H1 (cell line): Measurements from ENCODE around the gene NR1D2. TPM values are rescaled to one million over a fixed set of nuclear protein-coding genes. Genes with fewer than 3 reads are reported as not detected.
"Not testable (repeated sequence)": the region's sequence is repeated elsewhere in the genome, so short reads cannot be mapped to it uniquely, and the experiment has no call there.

ENCODE experiments used
- CTCF ChIA-PET: fragments of 300-600 bp; sonication (Branson Sonifier 250); formaldehyde crosslinking; loops from one replicate; lab custom pipeline; 2021; ENCODE audit not compliant: partially characterized antibody; lab: Charles Lee
- POLR2A ChIA-PET: fragments of 300-600 bp; sonication (Branson Sonifier 250); formaldehyde crosslinking; loops from one replicate; lab custom pipeline; 2021; ENCODE audit warnings: inconsistent platforms; ENCODE audit not compliant: partially characterized antibody; lab: Charles Lee
- DNase-seq, 2 experiments: peaks; one replicate each; pipeline versions ENCODE4 v3.0.0 to v3.0.0-alpha.2; 2010 to 2022; ENCODE audit warnings: low spot score in 2 of 2, low read depth in 1 of 2, mixed read lengths in 1 of 2
- FAIRE-seq: peaks from 2 replicates; lab custom pipeline; 2011; peaks lifted over from hg19 to GRCh38; lab: Jason Lieb, UNC
- H2AFZ ChIP-seq: 2 replicates; pipeline ENCODE4 v1.8.1; 2012; ENCODE audit warnings: low read length, inconsistent platforms
- H2AK5ac ChIP-seq: 2 replicates; pipeline ENCODE4 v1.6.1; 2013; ENCODE audit warnings: low read depth, low read length
- H2BK120ac ChIP-seq: replicated peaks from 2 replicates; pipeline ENCODE3; 2013; ENCODE audit warnings: low read depth, low read length, inconsistent platforms
- H2BK12ac ChIP-seq: 2 replicates; pipeline ENCODE4 v1.6.1; 2013; ENCODE audit warnings: low read depth, low read length
- H2BK15ac ChIP-seq: 2 replicates; pipeline ENCODE4 v1.6.1; 2013; ENCODE audit warnings: low read length
- H2BK20ac ChIP-seq: 2 replicates; pipeline ENCODE4 v1.6.1; 2013; ENCODE audit warnings: low read length
- H2BK5ac ChIP-seq: 2 replicates; pipeline ENCODE4 v1.6.1; 2013; ENCODE audit warnings: low read depth, low read length
- H3K14ac ChIP-seq: 2 replicates; pipeline ENCODE4 v1.6.1; 2013; ENCODE audit warnings: inconsistent platforms; ENCODE audit not compliant: insufficient read length
- H3K18ac ChIP-seq: 2 replicates; pipeline ENCODE4 v1.6.1; 2013; ENCODE audit warnings: low read length; ENCODE audit errors: extremely low read depth
- H3K23ac ChIP-seq: 2 replicates; pipeline ENCODE4 v1.6.1; 2013; ENCODE audit warnings: inconsistent platforms; ENCODE audit not compliant: insufficient read length
- H3K23me2 ChIP-seq: 2 replicates; pipeline ENCODE4 v1.6.1; 2013; ENCODE audit warnings: low read depth, low read length
- H3K27ac ChIP-seq: 2 replicates; pipeline ENCODE4 v1.6.1; 2011; ENCODE audit warnings: low read depth, low read length, inconsistent platforms
- H3K27me3 ChIP-seq, 4 experiments: replicated peaks in 1 of 4; 1 replicate in 1 of 4; 2 replicates in 3 of 4; pipeline versions ENCODE4 v1.6.1 to v1.8.1; 2011 to 2013; ENCODE audit warnings: low read length in 3 of 4, mild to moderate bottlenecking in 3 of 4, inconsistent platforms in 2 of 4, mixed read lengths in 2 of 4, moderate library complexity in 1 of 4; ENCODE audit not compliant: control insufficient read depth in 3 of 4, insufficient read depth in 3 of 4; ENCODE audit errors: extremely low read depth in 1 of 4
- H3K36me3 ChIP-seq, 4 experiments: 2 replicates each; pipeline versions ENCODE4 v1.6.1 to v1.8.1; 2011 to 2013; ENCODE audit warnings: mild to moderate bottlenecking in 4 of 4, low read length in 3 of 4, moderate library complexity in 2 of 4, control low read depth in 1 of 4, inconsistent platforms in 1 of 4; ENCODE audit not compliant: insufficient read depth in 4 of 4, control insufficient read depth in 2 of 4
- H3K4ac ChIP-seq: replicated peaks from 2 replicates; pipeline ENCODE3; 2013; ENCODE audit warnings: low read length, low read depth, mixed read lengths, inconsistent platforms; ENCODE audit not compliant: insufficient read length
- H3K4me1 ChIP-seq, 4 experiments: replicated peaks in 1 of 4; 1 replicate in 1 of 4; 2 replicates in 3 of 4; pipeline versions ENCODE4 v1.6.1 to v1.8.1; 2011 to 2013; ENCODE audit warnings: low read length in 3 of 4, inconsistent platforms in 2 of 4, mixed read lengths in 1 of 4; ENCODE audit not compliant: insufficient read depth in 4 of 4, control insufficient read depth in 3 of 4
- H3K4me2 ChIP-seq, 2 experiments: 2 replicates each; pipeline versions ENCODE4 v1.6.1 to v1.8.1; 2011 to 2013; ENCODE audit warnings: low read depth in 2 of 2, low read length in 2 of 2, control low read depth in 1 of 2, inconsistent platforms in 1 of 2, mild to moderate bottlenecking in 1 of 2; ENCODE audit not compliant: insufficient read depth in 1 of 2
- H3K4me3 ChIP-seq, 4 experiments: fragments of 200-600, 300-600 bp in 1 of 4; sonication (generic), shearing (Covaris generic), sonication (Bioruptor Twin) in 1 of 4; 2 replicates each; pipeline versions ENCODE4 v1.5.1 to v1.8.1; 2011 to 2016; ENCODE audit warnings: low read length in 4 of 4, low read depth in 3 of 4, control low read depth in 2 of 4, inconsistent platforms in 2 of 4, mild to moderate bottlenecking in 2 of 4, mixed read lengths in 1 of 4, moderate library complexity in 1 of 4; ENCODE audit not compliant: insufficient read depth in 2 of 4; ENCODE audit errors: extremely low read depth in 1 of 4
- H3K56ac ChIP-seq: replicated peaks from 2 replicates; pipeline ENCODE3; 2013; ENCODE audit warnings: low read depth, mild to moderate bottlenecking, mixed read lengths, low read length, inconsistent platforms; ENCODE audit not compliant: insufficient read length
- H3K79me1 ChIP-seq: 2 replicates; pipeline ENCODE4 v1.6.1; 2013; ENCODE audit warnings: low read depth, low read length, control low read depth
- H3K79me2 ChIP-seq, 2 experiments: 2 replicates each; pipeline versions ENCODE4 v1.6.1 to v1.8.1; 2012 to 2013; ENCODE audit warnings: low read length in 2 of 2, mild to moderate bottlenecking in 2 of 2, inconsistent platforms in 1 of 2; ENCODE audit not compliant: insufficient read depth in 2 of 2, control insufficient read depth in 1 of 2
- H3K9ac ChIP-seq, 4 experiments: replicated peaks in 1 of 4; 1 replicate in 1 of 4; 2 replicates in 3 of 4; pipeline versions ENCODE4 v1.6.1 to v1.8.1; 2011 to 2013; ENCODE audit warnings: low read depth in 3 of 4, low read length in 3 of 4, control low read depth in 2 of 4, mild to moderate bottlenecking in 2 of 4, moderate library complexity in 2 of 4, inconsistent platforms in 1 of 4; ENCODE audit errors: extremely low read depth in 1 of 4
- H3K9me3 ChIP-seq, 2 experiments: 2 replicates each; pipeline versions ENCODE4 v1.6.1 to v1.8.1; 2012 to 2013; ENCODE audit warnings: mild to moderate bottlenecking in 2 of 2, moderate library complexity in 2 of 2, control low read depth in 1 of 2, inconsistent platforms in 1 of 2, low read depth in 1 of 2, low read length in 1 of 2, mixed read lengths in 1 of 2; ENCODE audit not compliant: insufficient read depth in 2 of 2
- H4K20me1 ChIP-seq, 2 experiments: replicated peaks in 1 of 2; 2 replicates each; pipeline versions ENCODE3 to v1.8.1; 2011 to 2013; ENCODE audit warnings: inconsistent platforms in 2 of 2, low read length in 2 of 2, mild to moderate bottlenecking in 1 of 2; ENCODE audit not compliant: insufficient read depth in 2 of 2, control insufficient read depth in 1 of 2
- H4K5ac ChIP-seq: 2 replicates; pipeline ENCODE4 v1.6.1; 2013; ENCODE audit warnings: low read length, low read depth, mixed read lengths, inconsistent platforms; ENCODE audit not compliant: insufficient read length
- H4K8ac ChIP-seq: 2 replicates; pipeline ENCODE4 v1.8.0; 2013; ENCODE audit warnings: mild to moderate bottlenecking, moderate library complexity, low read length, inconsistent platforms; ENCODE audit not compliant: insufficient read depth; ENCODE audit errors: extremely low read depth
- H4K91ac ChIP-seq: replicated peaks from 2 replicates; pipeline ENCODE3; 2013; ENCODE audit warnings: low read length, mixed read lengths, inconsistent platforms; ENCODE audit not compliant: insufficient read length
- WGBS, 2 experiments: shearing (Covaris generic) in 1 of 2; methylation state at CpG; one replicate each; pipeline versions ENCODE4 v1.1.6 to v1.1.7; 2013 to 2015; ENCODE audit warnings: low lambda C conversion rate in 2 of 2, mixed read lengths in 2 of 2, inconsistent platforms in 1 of 2, low coverage in 1 of 2, missing lambda C conversion rate in 1 of 2; ENCODE audit not compliant: insufficient replicate concordance in 2 of 2, insufficient coverage in 1 of 2, insufficient read length in 1 of 2; ENCODE audit errors: extremely low coverage in 1 of 2, missing lambda C conversion rate in 1 of 2; 5-methylcytosine and 5-hydroxymethylcytosine counted together
- polyA plus RNA-seq, 7 experiments: library from polyadenylated mRNA; depleted of rRNA in 3 of 7; stranded (reverse) in 5 of 7; unstranded in 2 of 7; fragments of >200 nt in 5 of 7; fragments of 200-250 nt in 2 of 7; gene quantifications; 1 replicate in 5 of 7; 2 replicates in 1 of 7; 4 replicates in 1 of 7; pipeline versions ENCODE4 v1.2.1 to v1.2.3, GENCODE V29; 2011 to 2013; ENCODE audit warnings: missing spikeins in 2 of 7, mixed read lengths in 2 of 7
- total RNA-seq: library from RNA; stranded (reverse); fragmentation: NEBNext Ultra II Directional; extraction: Animal tissue kit (Norgen Biotek cat#: 25700); gene quantifications from 2 replicates; pipeline ENCODE4 v1.2.1, GENCODE V29; 2021

The NR1D2 gene
- total and polyA plus RNA-seq, 2 of the 8 experiments (the other 6 are each of a cell fraction or from before 2014, with no cell fraction given) = 5.9 to 21.7 TPM

DNA sequence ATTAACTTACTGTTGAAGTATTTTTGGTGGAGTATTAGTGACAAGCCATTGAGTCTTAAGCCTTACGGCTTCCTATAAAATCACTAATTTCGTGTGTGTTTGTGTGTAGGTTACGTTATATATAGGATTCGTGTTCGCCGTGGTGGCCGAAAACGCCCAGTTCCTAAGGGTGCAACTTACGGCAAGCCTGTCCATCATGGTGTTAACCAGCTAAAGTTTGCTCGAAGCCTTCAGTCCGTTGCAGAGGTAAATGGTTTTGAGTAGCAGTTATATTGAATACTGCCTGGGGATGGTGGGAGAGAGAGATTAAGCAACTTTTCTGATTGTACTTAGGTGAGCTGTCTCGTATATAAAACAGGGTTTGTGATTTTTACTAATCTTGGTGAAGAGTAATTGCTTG lies 26.8 kb upstream of the NR1D2 start:
- FAIRE-seq = not testable (repeated sequence)
- whole genome bisulfite sequencing, 2 experiments = 54% methylated on average over 12 of the region's 12 CpGs; no CpG with 5 or more reads in 1 of the 2 experiments

More for the DNA sequence above, 26.8 kb upstream of the NR1D2 start:
- not testable (repeated sequence) for H4K91ac ChIP-seq, H3K27me3 ChIP-seq, H2AK5ac ChIP-seq, H2BK20ac ChIP-seq, H3K27ac ChIP-seq, H3K4me1 ChIP-seq, H3K18ac ChIP-seq, H4K5ac ChIP-seq, H3K79me1 ChIP-seq, DNase-seq, H2BK5ac ChIP-seq, H3K9me3 ChIP-seq, H2AFZ ChIP-seq, H2BK15ac ChIP-seq, H2BK12ac ChIP-seq, H2BK120ac ChIP-seq, H3K23ac ChIP-seq, H4K8ac ChIP-seq, H3K4ac ChIP-seq, H3K56ac ChIP-seq, H3K14ac ChIP-seq
- Histone ChIP-seq H3K79me2 (peaks cover 0 to 49% of the 10 kb centered on the region in 2 experiments; a peak in 3 of 4 replicates), H3K23me2 (peaks cover 17% of the 10 kb centered on the region), H3K4me2 (peak overlapping the region; percentile 93 to 98), H4K20me1 (peaks cover 9 to 14% of the 10 kb centered on the region in 2 experiments), H3K36me3 (peaks cover 15 to 36% (median 22%) of the 10 kb centered on the region in 4 experiments), H3K4me3 (peak overlapping the region; percentile 86 to 99 (median 92)), H3K9ac (peak overlapping the region; percentile 82 to 99 (median 96))
- ChIA-PET CTCF (interaction anchor here (1.0 to 3.5 kb wide), 4 partner anchors 9 to 84 kb away, joined by 3 to 21 read pairs (median 4); no protein-coding TSS in a partner anchor), POLR2A (interaction anchor here (0.8 to 11.5 kb wide), 27 partner anchors 10 to 693 kb away, joined by 3 to 363 read pairs (median 14); partner anchors contain the start of gene NR1D2)
